ENCODE measurements around the gene AFTPH.

The AFTPH gene

DNA sequence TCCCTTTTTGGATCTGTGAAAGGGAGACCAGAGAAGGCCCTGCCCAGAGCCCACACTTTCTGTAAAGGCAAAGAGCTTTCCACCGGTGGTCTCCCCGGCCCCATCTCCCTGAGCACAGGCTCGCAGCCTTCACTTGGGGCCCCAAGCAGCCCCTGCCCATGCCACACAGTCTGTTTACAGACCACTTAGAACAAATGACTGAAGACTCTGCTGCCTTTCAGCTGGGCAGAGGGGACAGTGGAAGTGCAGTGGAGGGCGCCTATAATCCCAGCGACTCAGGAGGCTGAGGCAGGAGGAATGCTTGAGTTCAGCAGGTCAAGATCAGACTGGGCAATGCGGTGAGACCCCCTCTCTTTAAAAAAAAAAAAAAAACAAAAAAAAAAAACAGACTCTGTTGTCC is 100.7 kb downstream of the AFTPH start:
- no peaks in the 10 kb centered on the region for H3K9me3 ChIP-seq (replicated peaks; ENCODE audit: insufficient read depth, low read length)
- H3K36me3 ChIP-seq (replicated peaks; ENCODE audit: insufficient read depth, low read length), result no peaks in the 10 kb centered on the region
- H3K4me1 ChIP-seq (ENCODE audit: low read length), result no peaks in the 10 kb centered on the region
- H3K4me3 ChIP-seq (ENCODE audit: low read length), result no peak overlapping the region
- no peak for DNase-seq
- H4K20me1 ChIP-seq (ENCODE audit: insufficient read depth, low read length), result no peaks in the 10 kb centered on the region
- no peaks in the 10 kb centered on the region for H3K9me2 ChIP-seq (replicated peaks; ENCODE audit: insufficient read depth, low read length)
- no peak overlapping the region for H3K27ac ChIP-seq (ENCODE audit: low read length)
- H2AFZ ChIP-seq (ENCODE audit: low read length), result no peak overlapping the region
- no peak for TF ChIP-seq EZH2 (optimal IDR thresholded peaks at IDR 0.05; ENCODE audit: low read depth, low read length)
- TF ChIP-seq EZH2phosphoT487 (IDR thresholded peaks at IDR 0.05; ENCODE audit: low read length), result no peak
- TF ChIP-seq, protein P1, sequence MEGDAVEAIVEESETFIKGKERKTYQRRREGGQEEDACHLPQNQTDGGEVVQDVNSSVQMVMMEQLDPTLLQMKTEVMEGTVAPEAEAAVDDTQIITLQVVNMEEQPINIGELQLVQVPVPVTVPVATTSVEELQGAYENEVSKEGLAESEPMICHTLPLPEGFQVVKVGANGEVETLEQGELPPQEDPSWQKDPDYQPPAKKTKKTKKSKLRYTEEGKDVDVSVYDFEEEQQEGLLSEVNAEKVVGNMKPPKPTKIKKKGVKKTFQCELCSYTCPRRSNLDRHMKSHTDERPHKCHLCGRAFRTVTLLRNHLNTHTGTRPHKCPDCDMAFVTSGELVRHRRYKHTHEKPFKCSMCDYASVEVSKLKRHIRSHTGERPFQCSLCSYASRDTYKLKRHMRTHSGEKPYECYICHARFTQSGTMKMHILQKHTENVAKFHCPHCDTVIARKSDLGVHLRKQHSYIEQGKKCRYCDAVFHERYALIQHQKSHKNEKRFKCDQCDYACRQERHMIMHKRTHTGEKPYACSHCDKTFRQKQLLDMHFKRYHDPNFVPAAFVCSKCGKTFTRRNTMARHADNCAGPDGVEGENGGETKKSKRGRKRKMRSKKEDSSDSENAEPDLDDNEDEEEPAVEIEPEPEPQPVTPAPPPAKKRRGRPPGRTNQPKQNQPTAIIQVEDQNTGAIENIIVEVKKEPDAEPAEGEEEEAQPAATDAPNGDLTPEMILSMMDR (IDR thresholded peaks at IDR 0.05; ENCODE audit: low read length), result no peak
- H3F3A ChIP-seq (ENCODE audit: insufficient read depth, low read length), result no peaks in the 10 kb centered on the region; the same call in 1 of the 2 replicates
- no peaks in the 10 kb centered on the region for H3K79me2 ChIP-seq (ENCODE audit: low read length)
- H3K4me2 ChIP-seq (ENCODE audit: low read depth, low read length), result no peak overlapping the region
- no peaks in the 10 kb centered on the region for H3K27me3 ChIP-seq (replicated peaks; ENCODE audit: insufficient read depth, low read length)
- no peak overlapping the region for H3K9ac ChIP-seq (ENCODE audit: low read length)

DNA sequence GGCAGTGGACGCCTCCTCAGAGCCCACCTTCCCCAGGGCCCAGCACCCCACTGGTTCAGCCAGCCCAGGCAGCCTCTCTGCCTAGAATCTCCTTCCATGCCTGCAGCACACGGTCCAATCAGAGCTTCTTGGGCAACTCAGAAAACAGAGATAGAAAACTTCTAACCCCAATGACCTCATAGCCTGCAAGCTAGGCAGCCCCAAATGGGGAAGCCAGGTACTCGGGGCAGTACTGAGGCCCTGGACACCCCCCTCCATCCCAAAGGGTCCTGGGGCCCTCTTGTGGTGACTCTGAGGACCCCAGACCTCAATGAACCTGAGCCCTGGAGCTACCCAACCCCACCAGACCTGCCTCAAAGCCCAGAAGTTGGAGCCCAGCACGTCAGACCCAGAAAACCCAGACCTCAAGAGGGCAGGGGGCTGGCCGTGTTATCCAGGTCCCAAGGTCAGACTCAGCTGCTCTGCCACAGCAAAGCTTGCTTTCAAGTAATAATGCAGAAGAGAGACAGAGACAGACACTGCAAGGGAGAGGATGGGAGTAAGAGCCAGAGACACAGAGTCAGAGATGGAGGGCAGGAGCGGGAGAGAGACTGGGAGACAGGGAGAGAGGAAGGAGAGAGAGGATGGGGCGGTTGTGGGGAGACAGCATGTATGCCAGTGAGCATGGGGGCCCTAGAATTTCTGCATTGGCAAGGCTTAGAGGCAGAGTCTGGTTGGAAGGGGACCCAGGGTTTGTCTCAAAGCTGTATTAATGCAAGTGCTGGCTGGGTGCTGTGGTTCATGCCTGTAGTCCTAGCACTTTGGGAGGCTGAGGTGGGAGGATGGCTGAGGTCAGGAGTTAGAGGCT is 101.4 kb downstream of the AFTPH start:
- Histone ChIP-seq H4K20me1 (ENCODE audit: insufficient read depth, low read length) (no peaks in the 10 kb centered on the region), H3K4me3 (ENCODE audit: low read length) (no peak overlapping the region), H3K9me3 (replicated peaks; ENCODE audit: insufficient read depth, low read length) (no peaks in the 10 kb centered on the region), H3K9me2 (replicated peaks; ENCODE audit: insufficient read depth, low read length) (no peaks in the 10 kb centered on the region), H3K9ac (ENCODE audit: low read length) (no peak overlapping the region), H3K27ac (ENCODE audit: low read length) (no peak overlapping the region), H3K4me1 (ENCODE audit: low read length) (no peaks in the 10 kb centered on the region), H3F3A (ENCODE audit: insufficient read depth, low read length) (no peaks in the 10 kb centered on the region; the same call in 1 of the 2 replicates), H3K79me2 (ENCODE audit: low read length) (0 out of 2 replicates have a peak, but pooled peaks cover under 1% of the 10 kb centered on the region), H3K36me3 (replicated peaks; ENCODE audit: insufficient read depth, low read length) (no peaks in the 10 kb centered on the region), H3K4me2 (ENCODE audit: low read depth, low read length) (no peak overlapping the region), H2AFZ (ENCODE audit: low read length) (no peak overlapping the region), H3K27me3 (replicated peaks; ENCODE audit: insufficient read depth, low read length) (no peaks in the 10 kb centered on the region)
- no peak for TF ChIP-seq EZH2 (optimal IDR thresholded peaks at IDR 0.05; ENCODE audit: low read depth, low read length)
- TF ChIP-seq, protein P1 (IDR thresholded peaks at IDR 0.05; ENCODE audit: low read length), result no peak
- no peak for DNase-seq

DNA sequence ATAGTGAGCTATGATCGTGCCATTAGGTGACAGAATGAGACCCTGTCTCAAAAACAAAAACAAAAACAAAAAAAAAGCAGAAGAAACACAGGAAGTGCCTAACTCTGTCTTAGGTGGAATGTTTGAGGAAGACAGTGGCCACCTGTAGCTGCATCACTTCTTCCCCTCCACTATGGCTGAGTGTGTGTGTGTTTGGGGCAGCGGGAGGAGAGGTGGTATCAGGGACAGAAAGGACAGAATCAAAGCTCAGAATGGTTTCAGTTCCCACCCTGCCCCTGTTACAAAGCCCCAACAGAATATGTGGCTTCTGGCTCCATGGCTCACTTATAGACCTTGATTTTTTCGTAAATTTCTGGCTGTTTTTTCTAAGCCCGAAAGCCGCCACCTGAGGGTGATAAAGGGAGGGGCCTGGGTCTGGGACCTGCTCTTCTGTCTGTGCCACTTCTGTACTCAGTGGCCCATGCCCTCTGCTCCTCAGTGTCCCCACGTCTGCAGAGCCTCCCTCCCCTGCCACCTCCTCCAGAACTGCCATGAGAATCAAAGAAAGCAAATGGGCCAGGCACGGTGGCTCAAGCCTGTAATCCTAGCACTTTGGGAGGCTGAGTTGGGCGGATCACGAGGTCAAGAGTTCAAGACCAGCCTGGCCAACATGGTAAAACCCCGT is 102.2 kb downstream of the AFTPH start:
- Histone ChIP-seq H3K4me2 (ENCODE audit: low read depth, low read length) (no peak overlapping the region), H3K9me3 (replicated peaks; ENCODE audit: insufficient read depth, low read length) (no peaks in the 10 kb centered on the region), H3K4me3 (ENCODE audit: low read length) (no peak overlapping the region), H3K36me3 (replicated peaks; ENCODE audit: insufficient read depth, low read length) (no peaks in the 10 kb centered on the region), H3K9me2 (replicated peaks; ENCODE audit: insufficient read depth, low read length) (no peaks in the 10 kb centered on the region), H4K20me1 (ENCODE audit: insufficient read depth, low read length) (no peaks in the 10 kb centered on the region), H3K27me3 (replicated peaks; ENCODE audit: insufficient read depth, low read length) (no peaks in the 10 kb centered on the region), H3K4me1 (ENCODE audit: low read length) (no peaks in the 10 kb centered on the region), H2AFZ (ENCODE audit: low read length) (no peak overlapping the region), H3K9ac (ENCODE audit: low read length) (no peak overlapping the region), H3F3A (ENCODE audit: insufficient read depth, low read length) (no peaks in the 10 kb centered on the region; the same call in 1 of the 2 replicates), H3K79me2 (ENCODE audit: low read length) (peaks cover 8% of the 10 kb centered on the region; the same call in 1 of the 2 replicates), H3K27ac (ENCODE audit: low read length) (no peak overlapping the region)
- DNase-seq, result no peak
- TF ChIP-seq EZH2 (optimal IDR thresholded peaks at IDR 0.05; ENCODE audit: low read depth, low read length) (no peak), EZH2phosphoT487 (IDR thresholded peaks at IDR 0.05; ENCODE audit: low read length) (no peak)
- TF ChIP-seq, protein P1 (IDR thresholded peaks at IDR 0.05; ENCODE audit: low read length), result no peak
